ENCODE data around the gene GSTK1.

DNA sequence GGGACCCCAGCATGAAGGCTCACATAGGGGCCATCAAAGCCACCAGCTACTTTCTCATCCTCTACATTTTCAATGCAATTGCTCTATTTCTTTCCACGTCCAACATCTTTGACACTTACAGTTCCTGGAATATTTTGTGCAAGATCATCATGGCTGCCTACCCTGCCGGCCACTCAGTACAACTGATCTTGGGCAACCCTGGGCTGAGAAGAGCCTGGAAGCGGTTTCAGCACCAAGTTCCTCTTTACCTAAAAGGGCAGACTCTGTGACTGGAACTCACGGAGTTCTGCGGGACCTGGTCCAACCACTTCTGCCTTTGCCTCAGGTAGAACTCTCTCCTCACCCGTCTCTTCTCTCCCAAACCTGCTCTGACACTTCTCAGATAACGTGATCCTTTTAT is 40.5 kb upstream of the GSTK1 start:
- TF ChIP-seq, protein P1, sequence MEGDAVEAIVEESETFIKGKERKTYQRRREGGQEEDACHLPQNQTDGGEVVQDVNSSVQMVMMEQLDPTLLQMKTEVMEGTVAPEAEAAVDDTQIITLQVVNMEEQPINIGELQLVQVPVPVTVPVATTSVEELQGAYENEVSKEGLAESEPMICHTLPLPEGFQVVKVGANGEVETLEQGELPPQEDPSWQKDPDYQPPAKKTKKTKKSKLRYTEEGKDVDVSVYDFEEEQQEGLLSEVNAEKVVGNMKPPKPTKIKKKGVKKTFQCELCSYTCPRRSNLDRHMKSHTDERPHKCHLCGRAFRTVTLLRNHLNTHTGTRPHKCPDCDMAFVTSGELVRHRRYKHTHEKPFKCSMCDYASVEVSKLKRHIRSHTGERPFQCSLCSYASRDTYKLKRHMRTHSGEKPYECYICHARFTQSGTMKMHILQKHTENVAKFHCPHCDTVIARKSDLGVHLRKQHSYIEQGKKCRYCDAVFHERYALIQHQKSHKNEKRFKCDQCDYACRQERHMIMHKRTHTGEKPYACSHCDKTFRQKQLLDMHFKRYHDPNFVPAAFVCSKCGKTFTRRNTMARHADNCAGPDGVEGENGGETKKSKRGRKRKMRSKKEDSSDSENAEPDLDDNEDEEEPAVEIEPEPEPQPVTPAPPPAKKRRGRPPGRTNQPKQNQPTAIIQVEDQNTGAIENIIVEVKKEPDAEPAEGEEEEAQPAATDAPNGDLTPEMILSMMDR (IDR thresholded peaks at IDR 0.05): no peak
- no peak for TF ChIP-seq POLR2A (IDR thresholded peaks at IDR 0.05)

All from stomach (tissue), 4 donors.